DMS153 treated with DMSO at 0.1 percent for 48 hours (cell line): ENCODE measurements around the gene C4B.
A peak's percentile ranks its signal among the peaks of the same experiment; 100 is the strongest.
"Not testable (repeated sequence)": the region's sequence is repeated elsewhere in the genome, so short reads cannot be mapped to it uniquely, and the experiment has no call there.

ENCODE experiments used
- DNase-seq: peaks from one replicate; lab custom pipeline; 2025; ENCODE audit not compliant: unreplicated experiment; lab: John Stamatoyannopoulos, UW

Gene C4B

GRCh38 chr6:32014547-32014946 is at the start of gene C4B:
Gene C4B, plus strand, starts transcription at chr6:32014795. Its CDS starts 51 bp downstream, at chr6:32014846.
- not testable (repeated sequence) for DNase-seq

GRCh38 chr6:31965700-31966099 is 48.9 kb upstream of the C4B start:
- no peak for DNase-seq

GRCh38 chr6:31966506-31966905 is 48.1 kb upstream of the C4B start:
- no peak for DNase-seq

- no peak for DNase-seq
These were observed 47.3 kb upstream of the C4B start for GRCh38 chr6:31966997-31967925.

GRCh38 chr6:31967926-31968320 is 46.7 kb upstream of the C4B start:
- no peak for DNase-seq

- DNase-seq, result no peak
These were observed 46.3 kb upstream of the C4B start for GRCh38 chr6:31968326-31968725.

- DNase-seq, result no peak
These were observed 45.5 kb upstream of the C4B start for GRCh38 chr6:31968791-31969711.

GRCh38 chr6:31969712-31970603 is 44.6 kb upstream of the C4B start:
- no peak for DNase-seq

GRCh38 chr6:31970604-31971271 is 43.9 kb upstream of the C4B start:
- no peak for DNase-seq

GRCh38 chr6:31971279-31971992 is 43.2 kb upstream of the C4B start:
- no peak for DNase-seq

- DNase-seq, result peak; percentile 95
These were observed 42.4 kb upstream of the C4B start, which contains the start of gene DXO for GRCh38 chr6:31971993-31972708. Gene DXO, minus strand, starts transcription at chr6:31972138. Its CDS starts 463 bp downstream, at chr6:31971675.

GRCh38 chr6:31972709-31973350 is 41.8 kb upstream of the C4B start:
- no peak for DNase-seq

GRCh38 chr6:31976065-31976464 is 38.5 kb upstream of the C4B start:
- not testable (repeated sequence) for DNase-seq

GRCh38 chr6:31977816-31978431 is 36.7 kb upstream of the C4B start:
- no peak for DNase-seq

GRCh38 chr6:31978831-31979230 is 35.8 kb upstream of the C4B start:
- DNase-seq, result no peak

GRCh38 chr6:31979238-31979898 is 35.2 kb upstream of the C4B start:
- DNase-seq, result no peak

- not testable (repeated sequence) for DNase-seq
These were observed 34.3 kb upstream of the C4B start for GRCh38 chr6:31980195-31980876.
